Measurements from ENCODE around the gene GTF2F2. TPM values are rescaled to one million over a fixed set of nuclear protein-coding genes. Genes with fewer than 3 reads are reported as not detected.

The GTF2F2 gene
- total RNA-seq, 1 experiment from 2014 or later, result 28.1 TPM

GRCh38 chr13:45292176-45292575 lies 171.9 kb downstream of the GTF2F2 start:
- Mint-ChIP-seq H3K4me3 (ENCODE audit: unreplicated experiment) (no peak overlapping the region), H3K27ac (ENCODE audit: unreplicated experiment) (no peak overlapping the region), H3K4me1 (ENCODE audit: low read depth, unreplicated experiment) (peaks cover 10% of the 10 kb centered on the region), H3K27me3 (ENCODE audit: insufficient read depth, unreplicated experiment) (no peaks in the 10 kb centered on the region), H3K9me3 (ENCODE audit: unreplicated experiment) (no peaks in the 10 kb centered on the region), H3K36me3 (ENCODE audit: insufficient read depth, unreplicated experiment) (peaks cover 29% of the 10 kb centered on the region)
- Histone ChIP-seq H3K9me3 (no peaks in the 10 kb centered on the region), H3K4me1 (peaks cover 7% of the 10 kb centered on the region; the same call in 1 of the 2 replicates), H3K4me3 (ENCODE audit: low read depth, low read length) (no peak overlapping the region), H3K36me3 (ENCODE audit: control insufficient read depth, insufficient read depth, low read length) (no peaks in the 10 kb centered on the region), H3K27me3 (replicated peaks; ENCODE audit: control insufficient read depth, insufficient read depth, low read length) (no peaks in the 10 kb centered on the region)
- intact Hi-C loops (cut with micrococcal nuclease; ENCODE audit: unreplicated experiment), result no loop called here
- ChIA-PET POLR2A (interaction anchor here (0.6 to 0.7 kb wide), 2 partner anchors 40 to 857 kb away, joined by 7 to 16 read pairs; no protein-coding TSS in a partner anchor), CTCF (no interaction called here)
- TF ChIP-seq, protein P1, sequence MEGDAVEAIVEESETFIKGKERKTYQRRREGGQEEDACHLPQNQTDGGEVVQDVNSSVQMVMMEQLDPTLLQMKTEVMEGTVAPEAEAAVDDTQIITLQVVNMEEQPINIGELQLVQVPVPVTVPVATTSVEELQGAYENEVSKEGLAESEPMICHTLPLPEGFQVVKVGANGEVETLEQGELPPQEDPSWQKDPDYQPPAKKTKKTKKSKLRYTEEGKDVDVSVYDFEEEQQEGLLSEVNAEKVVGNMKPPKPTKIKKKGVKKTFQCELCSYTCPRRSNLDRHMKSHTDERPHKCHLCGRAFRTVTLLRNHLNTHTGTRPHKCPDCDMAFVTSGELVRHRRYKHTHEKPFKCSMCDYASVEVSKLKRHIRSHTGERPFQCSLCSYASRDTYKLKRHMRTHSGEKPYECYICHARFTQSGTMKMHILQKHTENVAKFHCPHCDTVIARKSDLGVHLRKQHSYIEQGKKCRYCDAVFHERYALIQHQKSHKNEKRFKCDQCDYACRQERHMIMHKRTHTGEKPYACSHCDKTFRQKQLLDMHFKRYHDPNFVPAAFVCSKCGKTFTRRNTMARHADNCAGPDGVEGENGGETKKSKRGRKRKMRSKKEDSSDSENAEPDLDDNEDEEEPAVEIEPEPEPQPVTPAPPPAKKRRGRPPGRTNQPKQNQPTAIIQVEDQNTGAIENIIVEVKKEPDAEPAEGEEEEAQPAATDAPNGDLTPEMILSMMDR (IDR thresholded peaks at IDR 0.05; ENCODE audit: insufficient read depth in 1 of 2, low read depth in 1 of 2, low read length in 1 of 2, severe bottlenecking in 1 of 2, unreplicated experiment in 1 of 2), result no peak
- BruUV-seq (replicated peaks), result no TSS peak
- no peak for DNase-seq

DNA sequence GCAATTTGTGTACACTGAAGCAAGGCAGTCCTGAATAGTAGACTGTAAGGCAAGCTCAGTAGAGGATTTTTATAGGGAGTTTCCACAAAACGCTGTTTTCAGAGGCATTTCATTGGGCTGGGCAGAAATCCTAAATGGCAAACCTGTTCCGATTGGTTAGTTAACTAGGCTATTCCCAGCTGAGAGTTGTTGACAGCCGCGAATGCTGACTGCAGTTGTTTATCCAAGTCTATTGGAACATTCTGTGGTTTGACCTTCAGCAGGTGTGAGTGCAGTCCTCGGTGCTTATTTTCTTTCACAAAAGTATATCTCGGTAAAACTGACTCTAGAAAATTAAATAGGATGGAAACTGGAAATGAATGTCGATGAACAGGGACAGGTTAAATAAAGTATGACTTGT lies 175.2 kb downstream of the GTF2F2 start:
- no peaks in the 10 kb centered on the region for H3K27me3 Mint-ChIP-seq (ENCODE audit: insufficient read depth, unreplicated experiment)
- H3K4me3 Mint-ChIP-seq (ENCODE audit: unreplicated experiment), result no peak overlapping the region
- TF ChIP-seq, protein P1 (IDR thresholded peaks at IDR 0.05; ENCODE audit: insufficient read depth in 1 of 2, low read depth in 1 of 2, low read length in 1 of 2, severe bottlenecking in 1 of 2, unreplicated experiment in 1 of 2), result no peak
- Histone ChIP-seq H3K36me3 (ENCODE audit: control insufficient read depth, insufficient read depth, low read length) (no peaks in the 10 kb centered on the region), H3K9me3 (no peaks in the 10 kb centered on the region), H3K4me1 (peaks cover 7% of the 10 kb centered on the region; the same call in 1 of the 2 replicates), H3K27me3 (replicated peaks; ENCODE audit: control insufficient read depth, insufficient read depth, low read length) (no peaks in the 10 kb centered on the region), H3K4me3 (ENCODE audit: low read depth, low read length) (no peak overlapping the region)
- no peak overlapping the region for H3K27ac Mint-ChIP-seq (ENCODE audit: unreplicated experiment)
- no peaks in the 10 kb centered on the region for H3K9me3 Mint-ChIP-seq (ENCODE audit: unreplicated experiment)
- H3K36me3 Mint-ChIP-seq (ENCODE audit: insufficient read depth, unreplicated experiment), result peaks cover 24% of the 10 kb centered on the region
- ChIA-PET POLR2A (no interaction called here), CTCF (no interaction called here)
- H3K4me1 Mint-ChIP-seq (ENCODE audit: low read depth, unreplicated experiment), result peaks cover 10% of the 10 kb centered on the region
- BruUV-seq (replicated peaks), result no TSS peak
- intact Hi-C loops (cut with micrococcal nuclease; ENCODE audit: unreplicated experiment), result no loop called here
- DNase-seq, result no peak

- H3K4me1 ChIP-seq, result peaks cover 7% of the 10 kb centered on the region; the same call in 1 of the 2 replicates
- no peak overlapping the region for H3K4me3 ChIP-seq (ENCODE audit: low read depth, low read length)
- POLR2A ChIA-PET, result no interaction called here
- CTCF ChIA-PET, result no interaction called here
- H3K27me3 ChIP-seq (replicated peaks; ENCODE audit: control insufficient read depth, insufficient read depth, low read length), result no peaks in the 10 kb centered on the region
- no peak for DNase-seq
- Mint-ChIP-seq H3K9me3 (ENCODE audit: unreplicated experiment) (no peaks in the 10 kb centered on the region), H3K4me1 (ENCODE audit: low read depth, unreplicated experiment) (peaks cover 9% of the 10 kb centered on the region), H3K27me3 (ENCODE audit: insufficient read depth, unreplicated experiment) (no peaks in the 10 kb centered on the region), H3K4me3 (ENCODE audit: unreplicated experiment) (no peak overlapping the region), H3K36me3 (ENCODE audit: insufficient read depth, unreplicated experiment) (peaks cover 22% of the 10 kb centered on the region), H3K27ac (ENCODE audit: unreplicated experiment) (no peak overlapping the region)
- intact Hi-C loops (cut with micrococcal nuclease; ENCODE audit: unreplicated experiment), result no loop called here
- H3K9me3 ChIP-seq, result no peaks in the 10 kb centered on the region
- no TSS peak for BruUV-seq (replicated peaks)
- no peaks in the 10 kb centered on the region for H3K36me3 ChIP-seq (ENCODE audit: control insufficient read depth, insufficient read depth, low read length)
- TF ChIP-seq, protein P1 (IDR thresholded peaks at IDR 0.05; ENCODE audit: insufficient read depth in 1 of 2, low read depth in 1 of 2, low read length in 1 of 2, severe bottlenecking in 1 of 2, unreplicated experiment in 1 of 2), result no peak
These were observed 175.9 kb downstream of the GTF2F2 start for GRCh38 chr13:45296259-45296658.

All from Caco-2 (cell line).